ENCODE measurements around the gene IRAG1.

The IRAG1 gene

GRCh38 chr11:10674911-10675440 is 18.6 kb downstream of the IRAG1 start:
- H3K4me3 ChIP-seq (ENCODE audit: low read depth, low read length) = no peak overlapping the region
- H3K36me3 ChIP-seq = no peaks in the 10 kb centered on the region
- no peaks in the 10 kb centered on the region for H3K27me3 ChIP-seq
- no peak for TF ChIP-seq CTCF (IDR thresholded peaks at IDR 0.05; ENCODE audit: low read depth, low read length)
- H3K9me3 ChIP-seq = no peaks in the 10 kb centered on the region
- no peaks in the 10 kb centered on the region for H3K4me1 ChIP-seq
- no peak for DNase-seq

GRCh38 chr11:10674440-10674855 is 19.1 kb downstream of the IRAG1 start:
- Histone ChIP-seq H3K9me3 (no peaks in the 10 kb centered on the region), H3K4me1 (peaks cover under 1% of the 10 kb centered on the region; the same call in 1 of the 2 replicates), H3K36me3 (no peaks in the 10 kb centered on the region), H3K4me3 (ENCODE audit: low read depth, low read length) (no peak overlapping the region), H3K27me3 (no peaks in the 10 kb centered on the region)
- no peak for DNase-seq
- no peak for TF ChIP-seq CTCF (IDR thresholded peaks at IDR 0.05; ENCODE audit: low read depth, low read length)

DNA sequence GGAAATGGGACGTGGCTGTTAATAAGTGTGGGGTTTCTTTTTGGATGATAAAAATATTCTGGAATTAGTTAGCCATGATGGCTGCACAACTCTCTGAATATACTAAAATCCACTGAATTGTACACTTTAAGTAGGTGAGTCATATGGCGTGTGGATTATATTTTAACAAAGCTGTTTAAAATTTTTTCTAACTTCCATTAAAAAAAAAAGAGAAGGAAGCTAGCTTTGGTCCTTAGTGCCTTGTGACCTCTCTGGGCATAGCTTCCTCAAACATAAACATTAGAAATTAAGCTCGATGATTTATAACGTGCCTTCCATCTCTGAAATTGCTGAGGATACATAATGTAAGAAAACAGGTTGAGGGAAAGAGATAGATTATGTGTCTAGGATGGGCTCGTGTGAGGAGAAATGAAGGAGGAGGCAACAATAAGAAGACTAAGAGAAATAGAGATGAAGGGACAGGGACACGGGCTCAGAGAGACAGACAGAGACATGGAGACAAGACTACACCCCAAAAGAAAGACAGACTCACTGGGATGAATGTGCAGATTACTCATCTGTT is 20.0 kb downstream of the IRAG1 start:
- no peak for DNase-seq
- H3K4me3 ChIP-seq (ENCODE audit: low read depth, low read length) = no peak overlapping the region
- no peaks in the 10 kb centered on the region for H3K36me3 ChIP-seq
- peaks cover 6% of the 10 kb centered on the region; the same call in 1 of the 2 replicates for H3K4me1 ChIP-seq
- no peaks in the 10 kb centered on the region for H3K9me3 ChIP-seq
- no peaks in the 10 kb centered on the region for H3K27me3 ChIP-seq
- no peak for TF ChIP-seq CTCF (IDR thresholded peaks at IDR 0.05; ENCODE audit: low read depth, low read length)

DNA sequence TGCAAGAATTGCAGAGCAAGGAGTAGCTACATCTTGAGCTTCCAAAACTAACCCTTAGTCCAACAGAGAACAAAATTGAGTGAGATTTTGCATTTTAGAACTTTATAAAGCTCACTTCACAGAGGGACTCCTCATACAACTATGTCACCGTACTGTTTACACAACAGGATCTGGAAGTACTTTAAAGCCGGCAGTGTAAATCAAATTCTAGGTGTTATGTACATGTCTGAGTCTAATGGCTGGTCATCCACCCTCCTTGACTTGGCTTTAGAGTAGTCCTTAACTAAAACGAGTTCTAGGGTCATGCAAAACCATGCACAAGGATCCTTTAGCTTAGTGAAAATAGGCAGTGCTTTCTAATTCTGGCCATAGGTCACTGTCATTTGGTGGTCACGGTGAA is 23.5 kb downstream of the IRAG1 start:
- Histone ChIP-seq H3K4me3 (ENCODE audit: low read depth, low read length) (no peak overlapping the region), H3K36me3 (no peaks in the 10 kb centered on the region)

DNA sequence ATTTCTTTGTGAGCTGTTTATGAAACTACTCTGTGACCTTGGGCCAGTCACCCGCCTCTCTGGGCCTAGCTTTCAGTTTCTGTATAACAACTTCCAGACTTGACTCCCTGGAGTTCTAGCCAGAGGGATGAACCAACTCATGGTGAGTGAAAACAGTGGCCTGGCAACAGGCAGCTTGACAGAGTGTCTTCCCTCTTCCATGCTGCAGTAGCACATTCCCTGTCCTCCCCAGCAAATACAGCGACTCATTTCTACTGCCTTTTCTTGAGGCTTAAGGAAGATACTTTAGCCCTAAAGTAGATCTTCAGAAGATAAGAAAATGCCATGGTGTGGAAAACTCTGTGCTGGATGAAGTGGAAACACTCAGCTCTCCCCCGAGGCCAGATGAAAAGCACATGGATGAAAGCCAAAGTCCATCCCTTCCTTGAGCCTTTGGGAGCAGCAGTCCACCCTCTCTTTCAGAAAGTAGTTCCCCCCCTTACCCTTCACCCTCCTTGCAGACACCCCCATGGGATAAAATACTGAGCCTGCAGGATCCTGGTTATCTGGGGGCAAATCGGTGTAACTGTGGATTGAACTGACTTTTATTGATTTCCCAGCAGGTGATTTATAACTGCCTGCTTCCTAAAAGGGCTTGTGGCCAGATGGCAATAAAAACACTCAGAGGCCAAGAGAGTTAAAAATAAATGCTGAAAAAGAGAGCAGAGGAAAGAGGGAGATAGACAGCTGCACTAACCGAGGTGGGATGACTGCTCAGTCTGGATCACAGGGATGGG is 24.1 kb downstream of the IRAG1 start:
- Histone ChIP-seq H3K36me3 (no peaks in the 10 kb centered on the region), H3K9me3 (no peaks in the 10 kb centered on the region), H3K4me1 (peaks cover 6% of the 10 kb centered on the region; the same call in 1 of the 2 replicates), H3K27me3 (no peaks in the 10 kb centered on the region), H3K4me3 (ENCODE audit: low read depth, low read length) (no peak overlapping the region)
- peak; percentile 23 for DNase-seq
- TF ChIP-seq CTCF (IDR thresholded peaks at IDR 0.05; ENCODE audit: low read depth, low read length) = no peak

More for the DNA sequence above, 23.5 kb downstream of the IRAG1 start:
- no peaks in the 10 kb centered on the region for H3K27me3 ChIP-seq
- peaks cover 6% of the 10 kb centered on the region; the same call in 1 of the 2 replicates for H3K4me1 ChIP-seq
- no peak for DNase-seq
- no peak for TF ChIP-seq CTCF (IDR thresholded peaks at IDR 0.05; ENCODE audit: low read depth, low read length)
- no peaks in the 10 kb centered on the region for H3K9me3 ChIP-seq

DNA sequence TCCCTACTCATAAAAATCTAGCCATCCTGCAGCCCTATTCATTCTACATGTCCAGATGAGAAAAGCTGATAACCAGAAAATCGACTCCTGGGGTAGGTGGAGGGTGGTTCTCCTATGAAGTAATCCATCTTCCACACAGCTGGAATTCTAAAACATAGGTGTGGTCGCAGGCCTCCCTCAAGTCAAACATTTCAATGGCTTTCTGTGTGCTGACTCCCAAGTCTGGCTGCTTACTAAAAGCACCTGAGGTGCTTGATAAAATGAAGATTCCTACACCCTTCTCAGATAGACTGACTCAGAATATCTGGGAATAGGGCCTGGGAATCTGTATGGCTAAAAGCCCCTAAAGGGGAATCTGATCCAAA is 26.1 kb downstream of the IRAG1 start:
- Histone ChIP-seq H3K27me3 (no peaks in the 10 kb centered on the region), H3K36me3 (no peaks in the 10 kb centered on the region), H3K4me1 (peaks cover 6% of the 10 kb centered on the region; the same call in 1 of the 2 replicates), H3K9me3 (no peaks in the 10 kb centered on the region), H3K4me3 (ENCODE audit: low read depth, low read length) (no peak overlapping the region)
- no peak for TF ChIP-seq CTCF (IDR thresholded peaks at IDR 0.05; ENCODE audit: low read depth, low read length)
- DNase-seq = no peak
